HuH-7.5 (cell line): Measurements from ENCODE around the gene HELB.

Source experiments
- DNase-seq: peaks from one replicate; pipeline ENCODE4 v3.0.0; 2011; ENCODE audit warnings: low spot score

The HELB gene

DNA sequence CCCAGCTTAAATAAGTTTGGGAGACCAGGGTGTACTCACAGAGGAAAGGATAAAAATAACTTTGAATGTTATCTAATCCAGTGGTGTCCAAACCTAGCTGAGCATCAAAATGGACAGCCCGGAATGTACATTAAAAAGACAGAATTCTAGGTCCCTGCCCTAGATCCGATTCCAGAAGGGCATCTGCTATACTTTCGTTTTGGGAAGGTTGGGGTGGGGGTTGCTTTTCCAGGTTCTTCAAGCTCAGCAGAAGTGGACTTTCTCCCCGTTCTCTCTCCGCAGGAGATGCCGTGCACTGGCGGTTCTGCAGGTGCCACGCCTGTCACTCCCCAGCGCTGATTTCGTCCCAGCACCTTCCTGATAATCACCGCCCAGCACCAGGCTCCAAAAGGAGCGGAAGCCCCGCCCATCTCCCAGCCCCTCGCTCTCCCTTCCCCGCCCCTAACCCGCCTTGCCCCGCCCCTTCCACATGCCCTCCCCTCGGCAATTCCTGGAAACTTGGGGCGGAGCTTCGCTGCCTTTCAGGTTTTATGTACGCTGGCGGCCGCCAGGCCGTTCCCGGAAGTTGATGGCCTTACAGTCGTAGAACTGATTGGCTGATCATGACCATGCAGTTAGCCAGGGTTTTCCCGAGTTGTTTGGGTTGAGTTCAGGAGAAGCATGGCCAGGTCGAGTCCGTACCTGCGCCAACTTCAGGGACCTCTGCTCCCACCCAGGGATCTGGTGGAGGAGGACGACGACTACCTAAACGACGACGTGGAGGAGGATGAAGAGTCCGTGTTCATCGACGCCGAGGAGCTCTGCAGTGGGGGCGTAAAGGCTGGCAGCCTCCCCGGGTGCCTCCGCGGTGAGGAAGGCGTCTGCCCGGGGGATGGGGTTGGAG is at the start of gene HELB:
TSS of gene HELB (plus strand) at position 550 of the 883 bp plus-strand sequence. CDS start at position 661, 111 bp downstream.
- DNase-seq = peak; percentile 67

- DNase-seq = no peak
Observed at GRCh38 chr12:66252771-66253170, 49.5 kb upstream of the HELB start.

DNA sequence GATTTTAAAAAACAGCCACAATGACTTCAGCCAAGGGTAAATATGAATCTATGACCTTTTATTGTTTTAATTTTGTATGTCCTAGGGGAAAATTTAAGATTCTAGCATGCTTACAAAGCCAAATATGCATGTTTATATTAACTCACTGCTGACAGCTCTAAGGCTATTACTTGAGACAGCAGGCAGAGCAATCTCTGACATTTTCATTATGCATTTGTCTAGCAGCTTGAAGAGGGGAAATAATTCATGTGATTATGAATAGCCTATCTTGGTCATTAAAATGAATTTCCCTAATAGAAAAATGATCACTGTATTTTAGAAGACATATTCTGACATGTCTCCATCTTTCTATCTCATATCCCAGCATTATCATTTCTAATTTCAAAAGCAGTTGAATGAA is 46.6 kb upstream of the HELB start:
- DNase-seq = no peak

GRCh38 chr12:66258011-66258410 is 44.3 kb upstream of the HELB start:
- no peak for DNase-seq

DNA sequence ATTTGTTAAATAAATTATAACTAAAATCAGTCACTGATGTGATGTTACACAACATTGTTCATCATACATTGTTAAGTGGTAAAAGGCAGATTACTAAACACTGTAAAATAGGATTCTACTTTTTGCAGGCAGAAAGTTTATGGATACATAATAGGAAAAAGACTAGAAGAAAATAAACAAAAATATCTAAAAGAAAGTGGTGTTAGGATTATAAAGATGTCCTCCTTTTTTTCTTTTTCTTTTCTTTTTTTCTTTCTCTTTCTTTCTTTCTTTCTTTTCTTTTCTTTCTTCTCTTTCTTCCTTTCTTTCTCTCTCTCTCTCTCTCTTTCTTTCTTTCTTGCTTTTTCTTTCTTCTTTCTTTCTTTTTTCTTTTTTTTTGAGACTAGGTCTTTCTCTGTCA is 39.6 kb upstream of the HELB start:
- DNase-seq = no peak

GRCh38 chr12:66268562-66268961 is 33.7 kb upstream of the HELB start:
- no peak for DNase-seq

GRCh38 chr12:66269142-66269541 is 33.2 kb upstream of the HELB start:
- no peak for DNase-seq

GRCh38 chr12:66269757-66270383 is 32.4 kb upstream of the HELB start:
- DNase-seq = peak; percentile 22

- no peak for DNase-seq
Observed at GRCh38 chr12:66270613-66271012, 31.7 kb upstream of the HELB start.

GRCh38 chr12:66272650-66273049 is 29.6 kb upstream of the HELB start:
- DNase-seq = no peak

DNA sequence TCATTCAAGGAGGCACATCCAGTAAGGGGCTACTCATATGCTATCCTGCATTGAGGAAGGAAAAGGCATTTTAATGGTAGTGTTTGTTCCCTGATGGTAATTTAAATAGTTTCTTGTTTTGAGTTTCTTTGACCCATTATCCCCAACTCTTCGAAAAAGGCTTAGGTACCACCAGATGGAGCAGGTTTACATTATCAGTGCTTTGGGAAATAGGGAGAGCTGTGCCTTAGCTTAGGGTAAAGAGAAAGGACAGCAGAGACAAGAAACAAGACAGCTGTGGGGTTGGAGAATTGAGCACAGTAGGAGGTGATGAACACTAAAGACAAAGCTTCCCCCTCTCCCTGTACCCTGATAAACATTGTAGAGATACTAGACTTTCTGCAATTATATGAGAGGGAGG is 29.1 kb upstream of the HELB start:
- DNase-seq = no peak

GRCh38 chr12:66275040-66275439 is 27.3 kb upstream of the HELB start:
- DNase-seq = no peak

DNA sequence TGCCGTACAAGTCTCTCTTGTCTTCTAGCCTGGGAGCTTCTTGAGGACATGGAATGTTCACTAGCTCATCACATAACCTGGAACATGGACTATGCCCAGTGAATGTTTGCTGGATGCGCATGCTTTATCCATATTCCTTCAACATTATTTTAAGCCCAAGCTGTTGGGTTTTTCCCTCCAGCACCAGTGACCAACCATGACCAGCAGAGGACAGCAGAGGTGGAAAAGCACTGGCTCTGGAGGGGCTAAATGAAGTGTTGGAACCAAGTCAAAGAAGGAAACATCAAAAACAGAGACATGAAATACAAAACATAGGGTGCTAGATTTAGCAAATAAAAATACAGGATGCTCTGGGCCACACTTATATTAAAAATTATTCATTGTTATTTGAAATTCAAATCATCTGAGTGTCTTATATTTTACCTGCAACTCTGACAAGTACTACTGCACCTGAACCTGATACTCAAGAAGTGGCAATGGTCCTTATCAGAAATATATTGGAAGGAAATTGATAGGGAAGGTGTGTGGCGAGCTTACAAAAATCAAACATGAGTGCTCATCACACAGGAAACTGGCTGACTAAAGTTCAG is 23.1 kb upstream of the HELB start:
- DNase-seq = peak; percentile 13

- no peak for DNase-seq
Observed at GRCh38 chr12:66280561-66280960, 21.7 kb upstream of the HELB start.

DNA sequence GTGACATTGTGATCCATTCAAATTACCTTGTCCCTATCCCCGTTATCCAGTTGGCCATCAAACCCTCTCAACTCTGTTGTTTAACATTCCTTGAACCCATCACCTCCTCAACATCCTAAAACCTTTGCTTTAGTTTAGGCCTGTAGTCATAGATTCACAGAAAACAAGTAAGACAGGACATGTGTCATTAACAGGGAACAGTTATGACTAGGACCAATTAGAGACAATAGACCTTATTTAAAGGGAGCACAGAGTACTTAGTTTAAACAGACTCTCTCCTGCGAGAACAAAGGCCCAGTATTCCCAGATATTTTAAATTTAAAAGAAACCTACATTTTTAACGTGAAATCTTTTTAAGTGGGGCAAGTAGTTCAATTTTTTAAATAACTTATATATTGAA is 20.0 kb upstream of the HELB start:
- no peak for DNase-seq

DNA sequence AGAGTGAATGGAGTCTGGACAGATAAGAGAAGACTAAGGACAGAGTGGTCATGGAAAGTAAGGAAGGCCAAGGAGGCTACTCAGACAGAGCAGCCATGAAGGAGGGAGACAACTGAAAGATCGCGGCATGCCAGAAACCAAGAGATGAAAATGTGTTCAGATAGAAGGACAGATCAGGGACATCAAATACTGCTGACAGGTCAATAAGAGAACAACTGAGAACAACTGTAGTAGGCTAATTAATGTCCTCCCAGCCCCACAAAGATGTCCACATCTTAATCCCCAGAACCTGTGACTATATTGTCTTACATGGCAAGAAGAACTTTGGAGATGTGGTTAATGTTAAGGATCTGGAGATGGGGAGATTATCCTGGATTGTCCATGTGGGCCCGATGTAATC is 15.0 kb upstream of the HELB start:
- DNase-seq = no peak

DNA sequence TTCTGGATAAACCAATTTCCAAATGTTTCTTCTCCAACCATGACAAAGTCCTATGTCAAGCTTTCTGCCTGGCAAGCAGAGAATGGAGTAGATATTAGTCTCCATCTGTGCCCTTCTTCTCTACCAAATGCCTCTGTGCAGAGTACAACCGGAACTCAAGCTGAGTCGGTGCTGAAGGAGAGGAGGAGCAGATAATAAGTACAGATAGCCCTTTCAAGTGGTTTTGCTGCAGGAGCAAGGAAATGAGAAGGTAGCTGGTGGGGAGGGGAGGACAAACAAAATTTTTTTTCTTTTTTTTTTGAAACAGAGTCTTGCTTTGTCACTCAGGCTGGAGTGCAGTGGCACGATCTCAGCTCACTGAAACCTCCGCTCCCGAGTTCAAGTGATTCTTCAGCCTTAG is 14.2 kb upstream of the HELB start:
- no peak for DNase-seq

GRCh38 chr12:66289485-66289884 is 12.8 kb upstream of the HELB start:
- DNase-seq = no peak

DNA sequence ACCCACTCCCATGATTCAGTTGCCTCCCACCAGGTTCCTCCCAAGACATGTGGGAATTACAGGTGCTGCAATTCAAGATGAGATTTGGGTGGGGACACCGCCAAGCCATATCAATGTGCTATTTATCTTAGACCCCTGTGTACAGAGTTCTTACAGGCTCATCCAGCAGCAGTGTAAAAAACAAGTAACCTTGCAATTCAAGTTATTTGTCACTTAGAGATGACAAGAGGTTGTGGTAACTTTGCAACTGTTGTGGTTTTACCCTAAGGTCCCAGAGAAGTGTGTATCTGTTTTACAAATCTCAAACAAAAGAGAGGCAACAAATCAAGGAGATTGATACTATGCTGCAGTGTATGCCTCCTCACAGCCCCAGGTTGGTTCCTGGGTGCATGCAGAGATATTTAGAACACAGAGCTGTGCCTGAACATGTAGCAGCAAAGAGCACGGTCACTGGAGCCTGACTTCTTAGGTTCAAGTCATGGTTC is 11.5 kb upstream of the HELB start:
- DNase-seq = no peak

DNA sequence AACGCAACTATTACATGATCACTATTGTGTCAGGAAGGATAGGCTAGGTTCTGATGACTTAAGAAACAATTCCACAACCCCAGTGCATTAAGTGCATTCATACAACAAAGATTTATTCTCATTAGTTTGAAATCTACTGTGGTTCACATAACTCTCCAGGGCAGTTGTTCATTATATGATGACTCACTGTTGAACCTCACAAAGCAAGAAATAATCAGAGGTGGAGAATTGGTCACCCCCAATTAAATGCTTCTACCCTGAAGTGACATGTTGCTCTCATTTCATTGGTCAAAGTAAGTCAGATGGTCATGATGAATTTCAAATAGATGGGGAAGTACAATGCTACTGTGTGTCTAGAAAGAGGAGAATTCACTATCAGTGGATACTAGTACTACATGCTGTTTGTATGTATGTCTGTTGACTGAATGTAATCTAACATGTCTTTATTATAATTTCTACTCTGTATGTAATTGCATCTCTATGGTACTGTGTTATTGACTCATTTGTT is 6.1 kb upstream of the HELB start:
- DNase-seq = no peak

DNA sequence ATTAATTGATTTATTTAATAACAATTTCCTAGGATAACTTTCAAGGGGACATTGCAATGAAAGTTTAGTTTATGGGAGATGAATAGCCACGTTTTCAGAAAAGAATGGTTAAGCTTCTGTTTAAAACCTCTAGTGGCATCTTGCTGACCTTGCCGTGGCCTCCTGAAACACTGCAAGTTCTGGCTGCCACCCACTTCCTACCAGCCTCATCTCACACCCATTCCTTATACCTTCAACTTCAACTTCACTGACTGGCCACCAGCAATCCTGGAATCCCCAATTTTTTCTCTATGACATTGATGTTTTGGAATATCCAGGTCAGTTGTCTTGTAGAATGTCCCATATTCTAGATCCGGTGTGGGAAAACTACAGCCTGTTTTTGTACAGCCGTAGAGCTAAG is 5.2 kb upstream of the HELB start:
- DNase-seq = no peak

DNA sequence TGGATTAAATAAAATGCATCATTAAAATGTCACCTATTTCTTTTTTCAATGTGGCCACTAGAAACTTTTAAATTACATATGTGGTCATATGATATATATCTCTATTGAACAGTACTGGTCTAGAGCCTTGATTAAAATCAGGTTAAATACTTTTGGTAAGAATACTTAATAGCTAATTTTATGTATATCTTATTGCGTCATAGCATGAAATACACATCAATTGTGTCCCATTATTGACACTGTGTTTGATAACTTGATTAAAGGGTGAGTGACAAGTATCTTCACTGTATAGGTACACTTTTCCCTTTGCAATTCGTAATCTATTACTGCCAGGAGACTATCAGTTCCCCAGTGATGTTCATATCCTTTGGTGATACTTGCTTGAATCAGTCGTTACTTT is 4.4 kb upstream of the HELB start:
- DNase-seq = no peak

- DNase-seq = no peak
Observed at GRCh38 chr12:66302827-66303169, 505 bp downstream of the HELB start.
